ENCODE results near the gene IFRD2.
"Not testable (repeated sequence)": the region's sequence is repeated elsewhere in the genome, so short reads cannot be mapped to it uniquely, and the experiment has no call there.

The IFRD2 gene

GRCh38 chr3:50279255-50280016 is 12.8 kb downstream of the IFRD2 start:
- no peak for DNase-seq

- no peak for DNase-seq
Measured at GRCh38 chr3:50278880-50279224, 13.4 kb downstream of the IFRD2 start, which contains the start of gene LSMEM2. Gene LSMEM2, plus strand, starts transcription at chr3:50279087. Its CDS starts 27 bp downstream, at chr3:50279114.

- DNase-seq = no peak
Measured at GRCh38 chr3:50278123-50278879, 13.9 kb downstream of the IFRD2 start.

- DNase-seq = no peak
Measured at GRCh38 chr3:50276762-50277101, 15.5 kb downstream of the IFRD2 start.

GRCh38 chr3:50275996-50276761 is 16.1 kb downstream of the IFRD2 start:
- DNase-seq = no peak

- no peak for DNase-seq
Measured at GRCh38 chr3:50275141-50275995, 16.9 kb downstream of the IFRD2 start.

GRCh38 chr3:50274371-50275104 is 17.7 kb downstream of the IFRD2 start:
- peak; percentile 51 for DNase-seq

- no peak for DNase-seq
Measured at GRCh38 chr3:50273689-50274065, 18.6 kb downstream of the IFRD2 start.

GRCh38 chr3:50272911-50273688 is 19.1 kb downstream of the IFRD2 start:
- DNase-seq = peak; percentile 72

- not testable (repeated sequence) for DNase-seq
Measured at GRCh38 chr3:50272538-50272910, 19.7 kb downstream of the IFRD2 start.

GRCh38 chr3:50271314-50271936 is 20.8 kb downstream of the IFRD2 start:
- DNase-seq = no peak

GRCh38 chr3:50270422-50271224 is 21.6 kb downstream of the IFRD2 start:
- DNase-seq = no peak

- DNase-seq = no peak
Measured at GRCh38 chr3:50269977-50270413, 22.2 kb downstream of the IFRD2 start.

GRCh38 chr3:50269460-50269859 is 22.8 kb downstream of the IFRD2 start:
- no peak for DNase-seq

GRCh38 chr3:50268703-50269451 is 23.4 kb downstream of the IFRD2 start, which contains the start of gene SEMA3B:
Gene SEMA3B, plus strand, starts transcription at chr3:50269147. Its CDS starts 94 bp downstream, at chr3:50269241.
- no peak for DNase-seq

- no peak for DNase-seq
Measured at GRCh38 chr3:50268276-50268675, 24.0 kb downstream of the IFRD2 start.

- DNase-seq = no peak
Measured at GRCh38 chr3:50267280-50267913, 24.8 kb downstream of the IFRD2 start.

GRCh38 chr3:50266836-50267235 is 25.4 kb downstream of the IFRD2 start:
- no peak for DNase-seq

Data from NCI-H748 treated with DMSO at 0.1 percent for 48 hours (cell line).